Endodermal cell (in vitro differentiated cells): ENCODE results near the gene CD180. TPM values are rescaled to one million over a fixed set of nuclear protein-coding genes. Genes with fewer than 3 reads are reported as not detected.

Experiments used
- DNase-seq: peaks from one replicate; pipeline ENCODE4 v3.0.0-alpha.2; 2017
- H3K27ac ChIP-seq: 2 replicates; pipeline ENCODE4 v1.5.1; 2013; ENCODE audit warnings: mild to moderate bottlenecking, low read depth, low read length, moderate library complexity
- H3K27me3 ChIP-seq: 2 replicates; pipeline ENCODE4 v1.6.1; 2013; ENCODE audit warnings: mild to moderate bottlenecking, low read length, moderate library complexity; ENCODE audit not compliant: insufficient read depth, control insufficient read depth, poor library complexity, severe bottlenecking
- H3K36me3 ChIP-seq: 2 replicates; pipeline ENCODE4 v1.7.0; 2013; ENCODE audit warnings: mild to moderate bottlenecking, low read length, moderate library complexity; ENCODE audit not compliant: control insufficient read depth, insufficient read depth
- H3K4me1 ChIP-seq: one replicate; pipeline ENCODE4 v1.7.0; 2013; ENCODE audit warnings: low read length; ENCODE audit not compliant: control insufficient read depth, insufficient read depth
- H3K4me3 ChIP-seq: 2 replicates; pipeline ENCODE4 v1.5.1; 2013; ENCODE audit warnings: mild to moderate bottlenecking, low read length, moderate library complexity
- H3K9ac ChIP-seq: 2 replicates; pipeline ENCODE4 v1.6.1; 2013; ENCODE audit warnings: mild to moderate bottlenecking, low read length, moderate library complexity; ENCODE audit not compliant: poor library complexity, severe bottlenecking; ENCODE audit errors: extremely low read depth
- H3K9me3 ChIP-seq: 2 replicates; pipeline ENCODE4 v1.6.1; 2013; ENCODE audit warnings: mild to moderate bottlenecking, low read length, moderate library complexity; ENCODE audit not compliant: control insufficient read depth
- H3K27ac Mint-ChIP-seq: 2 replicates; pipeline ENCODE4 v1.8.0; 2020; ENCODE audit warnings: mixed read lengths
- H3K27me3 Mint-ChIP-seq: 2 replicates; pipeline ENCODE4 v1.8.0; 2021; ENCODE audit warnings: mild to moderate bottlenecking, mixed read lengths; ENCODE audit not compliant: insufficient read depth
- H3K36me3 Mint-ChIP-seq: 2 replicates; pipeline ENCODE4 v1.8.0; 2020; ENCODE audit warnings: low read depth, mixed read lengths
- H3K4me1 Mint-ChIP-seq: 2 replicates; pipeline ENCODE4 v1.8.0; 2020; ENCODE audit warnings: mixed read lengths
- H3K4me3 Mint-ChIP-seq: 2 replicates; pipeline ENCODE4 v1.8.0; 2020; ENCODE audit warnings: mild to moderate bottlenecking, moderate library complexity, mixed read lengths
- H3K9me3 Mint-ChIP-seq: 2 replicates; pipeline ENCODE4 v1.8.0; 2020; ENCODE audit warnings: mild to moderate bottlenecking, mixed read lengths
- CTCF ChIP-seq: fragments of 200-600 bp; sonication (generic); conservative IDR thresholded peaks from 2 replicates; pipeline ENCODE4 v1.5.0; 2021; ENCODE audit warnings: antibody characterized with exemption, mild to moderate bottlenecking
- whole genome bisulfite sequencing, 2 experiments: methylation state at CpG; one replicate each; pipeline versions ENCODE4 v1.1.5 to v1.1.7; 2013; ENCODE audit warnings: missing lambda C conversion rate in 2 of 2, mixed read lengths in 1 of 2; ENCODE audit not compliant: insufficient coverage in 1 of 2, insufficient read length in 1 of 2; 5-methylcytosine and 5-hydroxymethylcytosine counted together
- total RNA-seq, 2 donors: library from RNA; stranded (reverse); fragmentation: NEBNext Ultra II Directional in 1 of 2; extraction: Animal tissue kit (Norgen Biotek cat#: 25700) in 1 of 2; gene quantifications; 2 replicates in 1 of 2; 3 replicates in 1 of 2; pipeline ENCODE4 v1.2.1, GENCODE V29; 2021

Gene CD180
- total RNA-seq, 2 donors from 2014 or later = not detected

- H3K9me3 Mint-ChIP-seq = peaks cover 4% of the 10 kb centered on the region
- no peak overlapping the region for H3K4me3 Mint-ChIP-seq
- no peak overlapping the region for H3K4me3 ChIP-seq
- no peak overlapping the region for H3K9ac ChIP-seq
- no peaks in the 10 kb centered on the region for H3K36me3 ChIP-seq
- no peaks in the 10 kb centered on the region for H3K27me3 Mint-ChIP-seq
- 89 to 100% methylated on average over 1 to 2 of the region's 2 CpGs for WGBS, 2 experiments
- no peaks in the 10 kb centered on the region for H3K36me3 Mint-ChIP-seq
- DNase-seq = no peak
- no peak for TF ChIP-seq CTCF
- no peak overlapping the region for H3K27ac ChIP-seq
- H3K27ac Mint-ChIP-seq = no peak overlapping the region
- H3K4me1 Mint-ChIP-seq = no peaks in the 10 kb centered on the region
- peaks cover under 1% of the 10 kb centered on the region for H3K9me3 ChIP-seq
- no peaks in the 10 kb centered on the region for H3K4me1 ChIP-seq
- H3K27me3 ChIP-seq = no peaks in the 10 kb centered on the region
These were observed 9.9 kb upstream of the CD180 start for GRCh38 chr5:67206461-67206860.

- no peak overlapping the region for H3K27ac ChIP-seq
- H3K36me3 ChIP-seq = no peaks in the 10 kb centered on the region
- Mint-ChIP-seq H3K27me3 (no peaks in the 10 kb centered on the region), H3K27ac (no peak overlapping the region), H3K36me3 (no peaks in the 10 kb centered on the region), H3K4me3 (no peak overlapping the region), H3K9me3 (peaks cover 9% of the 10 kb centered on the region), H3K4me1 (no peaks in the 10 kb centered on the region)
- H3K4me1 ChIP-seq = no peaks in the 10 kb centered on the region
- H3K4me3 ChIP-seq = no peak overlapping the region
- DNase-seq = no peak
- 89% methylated on average over 3 of the region's 3 CpGs; no CpG with 5 or more reads in 1 of the 2 experiments for WGBS, 2 experiments
- H3K27me3 ChIP-seq = no peaks in the 10 kb centered on the region
- H3K9me3 ChIP-seq = peaks cover 6% of the 10 kb centered on the region
- TF ChIP-seq CTCF = no peak
- H3K9ac ChIP-seq = no peak overlapping the region
These were observed 9.4 kb upstream of the CD180 start for GRCh38 chr5:67205981-67206380.

GRCh38 chr5:67204821-67205220, 8.2 kb upstream of the CD180 start:
- Mint-ChIP-seq H3K27me3 (no peaks in the 10 kb centered on the region), H3K4me3 (no peak overlapping the region), H3K27ac (no peak overlapping the region), H3K9me3 (peaks cover 9% of the 10 kb centered on the region), H3K4me1 (no peaks in the 10 kb centered on the region), H3K36me3 (no peaks in the 10 kb centered on the region)
- DNase-seq = no peak
- Histone ChIP-seq H3K9me3 (peaks cover 6% of the 10 kb centered on the region), H3K4me1 (no peaks in the 10 kb centered on the region), H3K4me3 (no peak overlapping the region), H3K36me3 (no peaks in the 10 kb centered on the region), H3K27me3 (no peaks in the 10 kb centered on the region), H3K9ac (no peak overlapping the region), H3K27ac (no peak overlapping the region)
- WGBS, 2 experiments = 71 to 86% methylated on average over 2 to 5 of the region's 5 CpGs
- TF ChIP-seq CTCF = no peak
